PC-3 (cell line): Measurements from ENCODE around the gene CLRN3. TPM values are rescaled to one million over a fixed set of nuclear protein-coding genes. Genes with fewer than 3 reads are reported as not detected.
A peak's percentile ranks its signal among the peaks of the same experiment; 100 is the strongest.

Experiments
- ATAC-seq: fragments of 200-7000 bp; cut with Tn5 transposase; 2 replicates; pipeline ENCODE4 v1.9.1; 2020; ENCODE audit warnings: mild to moderate bottlenecking, moderate library complexity
- BruUV-seq: library from RNA; stranded (reverse); fragments of 400-500 nt; replicated peaks from 2 replicates; lab custom pipeline; 2021; lab: Mats Ljungman, UMichigan
- CTCF ChIA-PET: fragments of 300-600 bp; sonication (Branson Sonifier 250); formaldehyde crosslinking; loops from one replicate; lab custom pipeline; 2022; ENCODE audit warnings: antibody characterized with exemption; lab: Charles Lee
- POLR2A ChIA-PET: fragments of 300-600 bp; sonication (Branson Sonifier 250); formaldehyde crosslinking; loops from one replicate; lab custom pipeline; 2022; ENCODE audit warnings: antibody characterized with exemption; ENCODE audit not compliant: unreplicated experiment; lab: Charles Lee
- DNase-seq: peaks from one replicate; pipeline ENCODE4 v3.0.0-alpha.2; 2015
- H2AFZ ChIP-seq: fragments of 300-600 bp; sonication (generic); 2 replicates; pipeline ENCODE4 v1.6.0; 2016; ENCODE audit warnings: antibody characterized with exemption, low read length
- H3F3A ChIP-seq: fragments of 300-600 bp; sonication (generic); one replicate; pipeline ENCODE4 v1.6.0; 2017; ENCODE audit warnings: antibody characterized with exemption, low read length, control low read depth, mild to moderate bottlenecking; ENCODE audit not compliant: unreplicated experiment
- H3K27ac ChIP-seq: fragments of 300-600 bp; sonication (generic); 2 replicates; pipeline ENCODE4 v1.5.1; 2016; ENCODE audit warnings: mild to moderate bottlenecking, low read length
- H3K27me3 ChIP-seq: fragments of 300-600 bp; sonication (generic); 2 replicates; pipeline ENCODE4 v1.6.1; 2016; ENCODE audit warnings: low read length, mixed read lengths
- H3K36me3 ChIP-seq: fragments of 300-600 bp; sonication (generic); 2 replicates; pipeline ENCODE4 v1.6.1; 2016; ENCODE audit warnings: low read depth, mixed run types, low read length, mixed read lengths
- H3K4me1 ChIP-seq: fragments of 300-600 bp; sonication (generic); 2 replicates; pipeline ENCODE4 v1.5.1; 2016; ENCODE audit warnings: low read length; ENCODE audit not compliant: insufficient read depth
- H3K4me2 ChIP-seq: fragments of 300-600 bp; sonication (generic); 2 replicates; pipeline ENCODE4 v1.6.0; 2016; ENCODE audit warnings: low read length
- H3K4me3 ChIP-seq: fragments of 300-600 bp; sonication (generic); 2 replicates; pipeline ENCODE4 v1.5.1; 2016; ENCODE audit warnings: mild to moderate bottlenecking, low read length, mixed read lengths
- H3K79me2 ChIP-seq: fragments of 300-600 bp; sonication (generic); 2 replicates; pipeline ENCODE4 v1.6.1; 2017; ENCODE audit warnings: low read length, mixed read lengths
- H3K9ac ChIP-seq: fragments of 300-600 bp; sonication (generic); 2 replicates; pipeline ENCODE4 v1.6.0; 2016; ENCODE audit warnings: mild to moderate bottlenecking, low read length
- H3K9me2 ChIP-seq: fragments of 300-600 bp; sonication (generic); replicated peaks from 2 replicates; pipeline ENCODE4 v1.6.1; 2016; ENCODE audit warnings: mixed run types, low read length, mixed read lengths
- H3K9me3 ChIP-seq: fragments of 300-600 bp; sonication (generic); 2 replicates; pipeline ENCODE4 v1.6.1; 2016; ENCODE audit warnings: low read length, mixed read lengths
- H4K20me1 ChIP-seq: fragments of 300-600 bp; sonication (generic); 2 replicates; pipeline ENCODE4 v1.6.1; 2016; ENCODE audit warnings: low read length, mixed read lengths
- CTCF ChIP-seq: fragments of 300-600 bp; sonication (generic); conservative IDR thresholded peaks from 2 replicates; pipeline ENCODE4 v1.5.1; 2017; ENCODE audit warnings: antibody characterized with exemption, low read depth, mild to moderate bottlenecking, low read length
- EZH2 ChIP-seq: fragments of 300-600 bp; sonication (generic); IDR thresholded peaks from one replicate; pipeline ENCODE4 v1.6.1; 2017; ENCODE audit warnings: antibody characterized with exemption, mild to moderate bottlenecking, low read length; ENCODE audit not compliant: unreplicated experiment
- EZH2phosphoT487 ChIP-seq: fragments of 300-600 bp; sonication (generic); IDR thresholded peaks from 2 replicates; pipeline ENCODE4 v1.6.1; 2018; ENCODE audit warnings: mild to moderate bottlenecking, antibody characterized with exemption, low read length, borderline replicate concordance
- intact Hi-C: fragments of 100-400 bp; cut with micrococcal nuclease; formaldehyde crosslinking; loops from 2 replicates; pipeline ENCODE4 v1.9.0; 2023
- total RNA-seq: library from RNA; depleted of rRNA; stranded (reverse); fragments of >200 nt; gene quantifications from 2 replicates; pipeline ENCODE4 v1.2.3, GENCODE V29; 2014

The CLRN3 gene
- total RNA-seq, 1 experiment from 2014 or later: not detected

GRCh38 chr10:127907411-127908105 lies 14.8 kb upstream of the CLRN3 start:
- Histone ChIP-seq H3K4me2 (peak overlapping the region; percentile 78), H3K79me2 (no peaks in the 10 kb centered on the region), H3K9me3 (no peaks in the 10 kb centered on the region), H3K9me2 (no peaks in the 10 kb centered on the region), H3K27me3 (no peaks in the 10 kb centered on the region), H4K20me1 (no peaks in the 10 kb centered on the region), H3K4me3 (peak overlapping the region; percentile 66), H3K27ac (peak overlapping the region; percentile 64), H3K9ac (peak overlapping the region; percentile 61), H2AFZ (peak overlapping the region; percentile 64), H3F3A (no peaks in the 10 kb centered on the region), H3K36me3 (no peaks in the 10 kb centered on the region), H3K4me1 (peaks cover 25% of the 10 kb centered on the region)
- DNase-seq (peak; percentile 35), ATAC-seq (no peak)
- BruUV-seq: no TSS peak
- TF ChIP-seq EZH2phosphoT487 (no peak), CTCF (no peak), EZH2 (no peak)
- ChIA-PET POLR2A (no interaction called here), CTCF (interaction anchor here (0.6 to 1.0 kb wide), 4 partner anchors 103 to 162 kb away, joined by 3 to 5 read pairs (median 4); no protein-coding TSS in a partner anchor)
- intact Hi-C loops: loop anchor here (2.0 kb wide), 1 partner anchor 161 kb away; no protein-coding TSS in a partner anchor

GRCh38 chr10:127906548-127907377 lies 14.0 kb upstream of the CLRN3 start, which contains the start of gene PTPRE:
Gene PTPRE, plus strand, starts transcription at chr10:127907103. Its CDS starts 133,779 bp downstream, at chr10:128040882.
- DNase-seq (peak; percentile 72), ATAC-seq (peak; percentile 93)
- POLR2A ChIA-PET: no interaction called here
- intact Hi-C loops: loop anchor here (1.0 to 2.0 kb wide), 2 partner anchors 105 to 162 kb away; no protein-coding TSS in a partner anchor
- H4K20me1 ChIP-seq: no peaks in the 10 kb centered on the region
- H3K27me3 ChIP-seq: no peaks in the 10 kb centered on the region
- no peaks in the 10 kb centered on the region for H3K9me2 ChIP-seq
- no peaks in the 10 kb centered on the region for H3F3A ChIP-seq
- H3K9ac ChIP-seq: peak within 1 kb of the TSS; percentile 61
- H3K36me3 ChIP-seq: no peaks in the 10 kb centered on the region
- CTCF ChIA-PET: interaction anchor here (0.6 to 1.0 kb wide), 4 partner anchors 103 to 162 kb away, joined by 3 to 5 read pairs (median 4); no protein-coding TSS in a partner anchor
- no peaks in the 10 kb centered on the region for H3K79me2 ChIP-seq
- peak within 1 kb of the TSS; percentile 78 for H3K4me2 ChIP-seq
- H3K4me3 ChIP-seq: peak within 1 kb of the TSS; percentile 66
- no TSS peak for BruUV-seq
- no peak for TF ChIP-seq EZH2phosphoT487
- TF ChIP-seq EZH2: no peak
- TF ChIP-seq CTCF: peak; percentile 46
- H3K9me3 ChIP-seq: no peaks in the 10 kb centered on the region
- peaks cover 25% of the 10 kb centered on the region for H3K4me1 ChIP-seq
- H3K27ac ChIP-seq: peak within 1 kb of the TSS; percentile 64
- H2AFZ ChIP-seq: peak within 1 kb of the TSS; percentile 64
